Neuronal stem cell (in vitro differentiated cells): ENCODE data around the gene EIF2D. TPM values are rescaled to one million over a fixed set of nuclear protein-coding genes. Genes with fewer than 3 reads are reported as not detected.

Experiments
- DNase-seq: peaks from one replicate; pipeline ENCODE4 v3.0.0-alpha.2; 2013; ENCODE audit warnings: low spot score
- H2AFZ ChIP-seq: one replicate; pipeline ENCODE4 v1.6.1; 2013; ENCODE audit warnings: mild to moderate bottlenecking, low read length, inconsistent platforms
- H2AK5ac ChIP-seq: 2 replicates; pipeline ENCODE4 v1.6.1; 2013; ENCODE audit warnings: low read depth, mild to moderate bottlenecking, inconsistent platforms, low read length, moderate library complexity, mixed read lengths
- H2BK120ac ChIP-seq: 2 replicates; pipeline ENCODE4 v1.6.1; 2013; ENCODE audit warnings: low read depth, mild to moderate bottlenecking, inconsistent platforms, low read length, moderate library complexity, mixed read lengths
- H2BK12ac ChIP-seq: one replicate; pipeline ENCODE4 v1.6.1; 2013; ENCODE audit warnings: low read length, inconsistent platforms
- H2BK15ac ChIP-seq: 2 replicates; pipeline ENCODE4 v1.6.1; 2013; ENCODE audit warnings: mild to moderate bottlenecking, low read length, inconsistent platforms, mixed read lengths
- H2BK5ac ChIP-seq: one replicate; pipeline ENCODE4 v1.6.1; 2013; ENCODE audit warnings: inconsistent platforms, mild to moderate bottlenecking, low read length, moderate library complexity
- H3K14ac ChIP-seq: one replicate; pipeline ENCODE4 v1.6.1; 2013; ENCODE audit warnings: low read length, inconsistent platforms
- H3K18ac ChIP-seq: 2 replicates; pipeline ENCODE4 v1.6.1; 2013; ENCODE audit warnings: low read length, inconsistent platforms
- H3K23ac ChIP-seq: 2 replicates; pipeline ENCODE4 v1.6.1; 2013; ENCODE audit warnings: low read depth, mild to moderate bottlenecking, mixed read lengths, low read length, inconsistent platforms; ENCODE audit not compliant: poor library complexity
- H3K27ac ChIP-seq: replicated peaks from 3 replicates; pipeline ENCODE4 v1.5.1; 2013; ENCODE audit warnings: low read length, inconsistent platforms
- H3K27me3 ChIP-seq, 3 experiments: 2 replicates each; pipeline ENCODE4 v1.6.1; 2013; ENCODE audit warnings: low read length in 3 of 3, mild to moderate bottlenecking in 2 of 3, inconsistent platforms in 1 of 3, low read depth in 1 of 3, mixed read lengths in 1 of 3, moderate library complexity in 1 of 3; ENCODE audit not compliant: control insufficient read depth in 3 of 3, insufficient read depth in 3 of 3
- H3K36me3 ChIP-seq, 2 donors: replicated peaks in 1 of 2; 2 replicates each; pipeline ENCODE4 v1.6.1; 2013; ENCODE audit warnings: low read length in 2 of 2; ENCODE audit not compliant: control insufficient read depth in 2 of 2, insufficient read depth in 2 of 2
- H3K4ac ChIP-seq: 2 replicates; pipeline ENCODE4 v1.6.1; 2013; ENCODE audit warnings: inconsistent platforms, mild to moderate bottlenecking, low read length, moderate library complexity
- H3K4me1 ChIP-seq, 2 donors: 1 replicate in 1 of 2; 2 replicates in 1 of 2; pipeline ENCODE4 v1.6.1; 2013; ENCODE audit warnings: low read length in 2 of 2, low read depth in 1 of 2; ENCODE audit not compliant: control insufficient read depth in 2 of 2, insufficient read depth in 1 of 2
- H3K4me2 ChIP-seq: one replicate; pipeline ENCODE4 v1.6.1; 2013; ENCODE audit warnings: mild to moderate bottlenecking, low read length, inconsistent platforms; ENCODE audit not compliant: insufficient read depth, poor library complexity, severe bottlenecking
- H3K4me3 ChIP-seq, 2 donors: 2 replicates each; pipeline ENCODE4 v1.5.1; 2013; ENCODE audit warnings: low read length in 2 of 2, mild to moderate bottlenecking in 2 of 2, inconsistent platforms in 1 of 2, moderate library complexity in 1 of 2
- H3K79me1 ChIP-seq: one replicate; pipeline ENCODE4 v1.6.1; 2013; ENCODE audit warnings: low read depth, mild to moderate bottlenecking, inconsistent platforms, low read length, moderate library complexity
- H3K9ac ChIP-seq: one replicate; pipeline ENCODE4 v1.6.1; 2013; ENCODE audit warnings: mild to moderate bottlenecking, low read depth, low read length, inconsistent platforms; ENCODE audit not compliant: poor library complexity
- H3K9me3 ChIP-seq, 2 donors: replicated peaks in 1 of 2; 2 replicates each; pipeline versions ENCODE3 to v1.6.1; 2013; ENCODE audit warnings: low read length in 2 of 2, mild to moderate bottlenecking in 2 of 2, inconsistent platforms in 1 of 2, low read depth in 1 of 2, mixed read lengths in 1 of 2, moderate library complexity in 1 of 2; ENCODE audit not compliant: control insufficient read depth in 2 of 2, insufficient read depth in 1 of 2
- H4K8ac ChIP-seq: one replicate; pipeline ENCODE4 v1.6.1; 2013; ENCODE audit warnings: low read depth, mild to moderate bottlenecking, inconsistent platforms, low read length, moderate library complexity
- H4K91ac ChIP-seq: one replicate; pipeline ENCODE4 v1.6.1; 2013; ENCODE audit warnings: low read length, low read depth, mild to moderate bottlenecking, inconsistent platforms; ENCODE audit not compliant: poor library complexity
- WGBS, 2 donors: extraction: QIAGEN DNeasy Blood & Tissue Kit; methylation state at CpG; one replicate each; pipeline ENCODE4 v1.1.7; 2013; ENCODE audit warnings: missing lambda C conversion rate in 2 of 2, mixed read lengths in 1 of 2; ENCODE audit not compliant: insufficient read length in 2 of 2, insufficient replicate concordance in 1 of 2; ENCODE audit errors: extremely low coverage in 2 of 2; 5-methylcytosine and 5-hydroxymethylcytosine counted together
- polyA plus RNA-seq, 2 experiments: library from polyadenylated mRNA; stranded (reverse); fragments of 200-250 nt; gene quantifications; one replicate each; pipeline ENCODE4 v1.2.3, GENCODE V29; 2013

The EIF2D gene, protein sequence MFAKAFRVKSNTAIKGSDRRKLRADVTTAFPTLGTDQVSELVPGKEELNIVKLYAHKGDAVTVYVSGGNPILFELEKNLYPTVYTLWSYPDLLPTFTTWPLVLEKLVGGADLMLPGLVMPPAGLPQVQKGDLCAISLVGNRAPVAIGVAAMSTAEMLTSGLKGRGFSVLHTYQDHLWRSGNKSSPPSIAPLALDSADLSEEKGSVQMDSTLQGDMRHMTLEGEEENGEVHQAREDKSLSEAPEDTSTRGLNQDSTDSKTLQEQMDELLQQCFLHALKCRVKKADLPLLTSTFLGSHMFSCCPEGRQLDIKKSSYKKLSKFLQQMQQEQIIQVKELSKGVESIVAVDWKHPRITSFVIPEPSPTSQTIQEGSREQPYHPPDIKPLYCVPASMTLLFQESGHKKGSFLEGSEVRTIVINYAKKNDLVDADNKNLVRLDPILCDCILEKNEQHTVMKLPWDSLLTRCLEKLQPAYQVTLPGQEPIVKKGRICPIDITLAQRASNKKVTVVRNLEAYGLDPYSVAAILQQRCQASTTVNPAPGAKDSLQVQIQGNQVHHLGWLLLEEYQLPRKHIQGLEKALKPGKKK
- polyA plus RNA-seq (2013, experiment 1 of 2): 36.1 TPM
- 34.0 TPM for polyA plus RNA-seq (2013, experiment 2 of 2)

DNA sequence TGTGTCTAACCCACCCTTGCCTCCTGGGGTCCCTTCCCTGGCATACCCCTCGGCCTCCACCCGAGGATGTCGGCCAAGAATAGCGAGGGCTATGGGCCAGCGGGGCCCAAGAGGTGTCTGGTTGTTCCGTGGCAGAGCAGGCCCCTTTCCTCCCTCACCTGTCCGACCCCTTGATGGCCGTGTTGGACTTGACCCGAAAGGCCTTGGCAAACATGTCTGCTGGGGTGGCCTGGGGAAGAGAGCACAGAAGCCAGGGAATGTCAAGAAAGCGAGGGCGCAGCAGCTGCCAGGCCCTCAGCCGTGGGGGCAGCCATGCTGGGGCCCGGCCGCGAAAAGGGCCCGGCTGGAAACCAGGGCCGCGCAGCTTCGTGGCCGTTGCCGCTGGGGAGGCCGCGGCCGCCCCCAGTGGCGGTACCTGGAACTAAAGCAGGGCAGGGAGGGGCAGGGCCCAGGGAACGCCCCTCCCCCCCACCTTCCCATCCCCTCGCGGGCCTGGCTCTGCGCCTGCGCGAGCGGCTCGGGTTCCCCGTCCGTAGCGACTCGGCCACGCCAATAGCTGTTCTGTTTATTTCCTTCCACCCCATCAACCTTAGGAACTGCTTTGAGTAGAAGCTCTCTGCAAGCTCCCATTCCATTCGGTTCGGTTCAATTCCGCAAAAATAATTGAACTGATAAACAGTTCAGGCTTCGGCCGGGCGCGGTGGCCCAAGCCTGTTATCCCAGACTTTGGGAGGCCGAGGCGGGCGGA, at the start of gene EIF2D:
EIF2D (minus strand) TSS at position 337 of the 748 bp plus-strand sequence; CDS start at position 214, 123 bp downstream.
- Histone ChIP-seq H2BK5ac (peak within 1 kb of the TSS; percentile 77), H3K18ac (peak within 1 kb of the TSS; percentile 99), H3K27ac (peak within 1 kb of the TSS; percentile 67), H2AFZ (peak within 1 kb of the TSS; percentile 95), H3K4ac (no peak within 1 kb of the TSS), H3K4me1 (peaks cover 0 to 3% of the 10 kb centered on the region in 2 donors), H4K8ac (peak within 1 kb of the TSS; percentile 52), H3K23ac (peak within 1 kb of the TSS; percentile 99), H2AK5ac (no peak within 1 kb of the TSS), H3K4me2 (peak within 1 kb of the TSS; percentile 81), H3K36me3 (peaks cover 0 to 9% of the 10 kb centered on the region in 2 donors), H3K27me3 (peaks cover 0 to 19% (median 0%) of the 10 kb centered on the region in 3 experiments), H2BK12ac (no peak within 1 kb of the TSS), H3K14ac (peak within 1 kb of the TSS; percentile 25), H3K4me3 (peak within 1 kb of the TSS; percentile 78 to 87), H4K91ac (no peak within 1 kb of the TSS), H3K9me3 (no peaks in the 10 kb centered on the region), H2BK120ac (no peak within 1 kb of the TSS), H3K79me1 (no peaks in the 10 kb centered on the region), H2BK15ac (peak within 1 kb of the TSS; percentile 30), H3K9ac (peak within 1 kb of the TSS; percentile 96)
- DNase-seq: peak; percentile 91
- no CpG with 5 or more reads among the region's 48 CpGs for WGBS, 2 donors

DNA sequence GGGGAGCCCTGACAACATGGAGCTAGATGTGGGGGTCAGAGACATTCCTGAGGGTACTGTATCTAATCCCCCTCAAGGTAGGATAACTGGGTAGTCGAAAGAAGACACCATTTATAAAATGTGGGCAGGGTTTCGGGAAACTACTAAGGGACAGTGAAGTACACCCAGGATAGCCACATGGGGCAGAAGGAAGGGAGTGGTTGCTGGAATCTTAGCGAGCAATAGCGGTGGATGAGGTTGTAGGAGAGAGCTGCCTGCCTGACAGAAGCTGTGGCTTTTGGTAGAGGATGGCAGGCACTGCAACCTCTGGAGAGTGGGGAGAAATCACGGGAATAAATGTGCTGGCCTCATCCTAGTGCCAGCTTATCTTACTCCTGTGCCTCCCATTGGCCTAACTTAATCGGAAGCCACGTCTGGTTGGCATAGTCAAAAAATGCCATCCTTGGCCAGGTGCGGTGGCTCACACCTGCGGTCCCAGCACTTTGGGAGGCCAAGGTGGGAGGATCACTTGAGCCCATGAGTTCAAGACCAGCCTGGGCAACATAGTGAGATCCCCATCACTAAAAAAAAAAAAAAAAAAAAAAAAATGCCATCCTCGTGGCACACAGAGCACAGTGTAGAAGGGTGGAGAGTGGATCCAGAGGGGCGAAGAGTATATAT, 49.0 kb upstream of the EIF2D start:
- H3K4me2 ChIP-seq: no peak overlapping the region
- no peak overlapping the region for H3K18ac ChIP-seq
- H2BK5ac ChIP-seq: no peak overlapping the region
- H2BK12ac ChIP-seq: no peak overlapping the region
- H2BK15ac ChIP-seq: no peak overlapping the region
- no peak overlapping the region for H3K27ac ChIP-seq
- no peak overlapping the region for H2BK120ac ChIP-seq
- H3K79me1 ChIP-seq: no peaks in the 10 kb centered on the region
- H4K91ac ChIP-seq: no peak overlapping the region
- peak overlapping the region; percentile 7 for H3K9ac ChIP-seq
- no peak for DNase-seq
- no peak overlapping the region for H4K8ac ChIP-seq
- H3K9me3 ChIP-seq: no peaks in the 10 kb centered on the region
- H3K14ac ChIP-seq: no peak overlapping the region
- no peak overlapping the region for H2AFZ ChIP-seq
- peaks cover 6 to 15% of the 10 kb centered on the region in 2 donors for H3K4me1 ChIP-seq
- WGBS, 2 donors: no CpG with 5 or more reads among the region's 11 CpGs
- H3K36me3 ChIP-seq: no peaks in the 10 kb centered on the region
- peaks cover 0 to 66% (median 3%) of the 10 kb centered on the region in 3 experiments for H3K27me3 ChIP-seq
- no peak overlapping the region for H3K23ac ChIP-seq
- no peak overlapping the region for H2AK5ac ChIP-seq
- no peak overlapping the region for H3K4me3 ChIP-seq
- H3K4ac ChIP-seq: no peak overlapping the region

DNA sequence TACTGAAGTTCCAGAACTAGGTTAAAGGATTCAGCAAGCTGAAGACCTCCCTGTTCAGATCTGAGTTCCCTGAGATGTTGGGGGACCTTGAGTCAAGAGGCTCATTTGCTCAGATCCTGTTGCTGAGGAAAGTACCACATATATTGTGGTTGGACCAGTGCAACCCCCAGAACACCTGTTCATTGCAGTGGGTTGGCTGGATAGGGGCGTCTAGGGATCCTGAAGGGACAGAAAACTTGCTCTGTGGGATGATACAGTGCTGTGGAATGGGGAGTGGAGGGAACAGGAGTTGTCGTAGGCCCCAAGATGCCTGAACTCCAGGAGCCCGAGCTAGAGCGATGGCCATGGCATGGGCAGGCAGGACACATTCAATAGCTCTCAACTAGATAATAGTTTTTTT, 47.9 kb upstream of the EIF2D start:
- Histone ChIP-seq H3K9me3 (no peaks in the 10 kb centered on the region), H2AFZ (no peak overlapping the region), H3K4me1 (peaks cover 10 to 15% of the 10 kb centered on the region in 2 donors), H3K4me2 (no peak overlapping the region), H2BK12ac (no peak overlapping the region), H4K91ac (no peak overlapping the region), H3K27ac (no peak overlapping the region), H2BK120ac (no peak overlapping the region), H4K8ac (no peak overlapping the region), H2AK5ac (no peak overlapping the region), H3K4me3 (no peak overlapping the region), H3K4ac (no peak overlapping the region), H3K79me1 (no peaks in the 10 kb centered on the region), H3K18ac (no peak overlapping the region), H3K23ac (no peak overlapping the region), H3K36me3 (no peaks in the 10 kb centered on the region), H2BK5ac (no peak overlapping the region), H3K9ac (no peak overlapping the region), H2BK15ac (no peak overlapping the region), H3K14ac (no peak overlapping the region), H3K27me3 (peaks cover 0 to 56% (median 3%) of the 10 kb centered on the region in 3 experiments)
- no CpG with 5 or more reads among the region's 4 CpGs for WGBS, 2 donors
- no peak for DNase-seq
